UCSD-AML1 (cell line): ENCODE measurements around the gene BMI1.
"Not testable (repeated sequence)": the region's sequence is repeated elsewhere in the genome, so short reads cannot be mapped to it uniquely, and the experiment has no call there.

ENCODE experiments used
- DNase-seq: peaks from one replicate; lab custom pipeline; 2025; ENCODE audit not compliant: unreplicated experiment; lab: John Stamatoyannopoulos, UW

Gene BMI1

DNA sequence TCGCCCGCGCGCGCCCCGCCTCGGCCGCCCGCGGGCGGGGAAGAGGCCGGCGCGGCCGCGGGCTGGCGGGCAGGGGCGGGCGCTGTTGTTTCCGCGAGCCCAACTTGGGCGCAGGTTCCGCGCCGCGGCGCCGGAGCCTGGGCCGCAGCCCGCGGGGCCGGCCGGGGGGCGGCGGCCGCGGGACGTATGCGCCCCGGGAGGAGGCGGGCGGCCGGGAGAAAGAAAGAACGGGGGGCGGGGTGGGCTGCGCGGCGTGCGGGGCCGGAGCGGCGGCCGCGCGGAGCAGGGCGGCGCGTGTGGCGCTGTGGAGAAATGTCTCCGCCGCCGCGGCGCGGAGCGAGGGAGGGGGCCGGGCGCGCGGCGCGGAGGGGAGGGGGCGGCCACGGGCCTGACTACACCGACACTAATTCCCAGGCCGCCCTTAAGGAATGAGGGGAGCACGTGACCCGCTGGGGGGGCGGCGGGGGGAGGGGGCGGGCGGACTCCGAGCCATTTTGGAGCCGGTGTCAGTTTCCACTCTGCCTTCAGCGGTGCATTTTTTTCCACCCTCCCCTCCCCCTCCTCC lies at the start of gene BMI1:
Gene BMI1, plus strand, starts transcription at position 509 of the 565 bp plus-strand sequence. CDS start 5,351 bp downstream, outside the sequence.
- peak; percentile 80 for DNase-seq

DNA sequence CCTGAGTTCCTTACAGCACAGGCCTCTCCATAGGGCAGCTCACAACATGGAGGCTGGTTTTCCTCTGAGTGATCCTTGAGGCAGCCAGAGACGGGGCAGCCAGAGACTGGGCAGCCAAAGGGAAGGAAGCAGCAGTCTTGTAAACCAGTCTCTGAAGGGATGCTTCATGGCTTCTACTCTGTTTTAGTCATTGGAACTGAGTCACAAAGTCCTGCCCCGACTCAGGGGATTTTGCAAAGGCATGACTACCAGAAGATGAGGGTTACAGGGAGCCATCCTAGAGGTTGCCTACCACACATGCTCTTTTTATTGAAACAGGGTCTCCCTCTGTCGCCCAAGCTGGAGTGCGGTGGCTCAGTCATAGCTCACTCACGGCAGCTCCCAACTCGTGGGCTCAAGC lies 49.1 kb upstream of the BMI1 start:
- DNase-seq = no peak

DNA sequence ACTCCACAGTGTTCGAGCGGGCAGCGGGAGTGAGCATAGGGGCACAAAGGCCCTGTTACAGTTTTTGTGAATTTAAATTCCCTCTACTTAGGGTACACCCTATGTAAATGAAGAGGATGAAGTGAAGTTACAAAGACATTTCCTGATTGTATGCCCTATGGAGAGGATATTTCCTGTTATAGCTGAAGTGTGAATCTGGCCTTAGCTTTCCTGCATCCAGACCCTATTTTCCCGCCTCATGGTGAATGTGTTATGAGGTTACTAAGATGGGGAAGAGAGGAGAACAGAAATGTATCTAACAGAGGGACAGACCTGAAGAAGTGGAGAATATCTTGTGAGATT lies 42.5 kb upstream of the BMI1 start:
- no peak for DNase-seq

DNA sequence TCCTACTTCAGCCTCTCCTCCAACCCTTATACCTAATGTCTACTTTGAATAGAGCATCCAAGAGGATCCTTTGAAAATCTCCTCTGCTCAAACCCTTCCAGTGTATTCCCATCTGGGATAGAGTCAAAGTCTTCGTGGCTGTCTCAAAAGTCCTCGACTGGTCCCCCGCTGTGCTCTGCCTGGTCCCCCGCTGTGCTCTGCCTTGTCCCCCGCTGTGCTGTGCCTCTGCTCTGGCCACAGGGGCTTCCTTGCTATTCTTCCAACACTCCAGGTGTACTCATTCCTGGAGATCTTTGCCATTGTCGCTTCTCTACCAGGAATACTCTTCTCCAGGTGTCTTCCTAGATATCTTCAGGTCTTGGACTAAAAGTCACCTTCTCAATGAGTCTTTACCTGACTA lies 40.8 kb upstream of the BMI1 start:
- no peak for DNase-seq

DNA sequence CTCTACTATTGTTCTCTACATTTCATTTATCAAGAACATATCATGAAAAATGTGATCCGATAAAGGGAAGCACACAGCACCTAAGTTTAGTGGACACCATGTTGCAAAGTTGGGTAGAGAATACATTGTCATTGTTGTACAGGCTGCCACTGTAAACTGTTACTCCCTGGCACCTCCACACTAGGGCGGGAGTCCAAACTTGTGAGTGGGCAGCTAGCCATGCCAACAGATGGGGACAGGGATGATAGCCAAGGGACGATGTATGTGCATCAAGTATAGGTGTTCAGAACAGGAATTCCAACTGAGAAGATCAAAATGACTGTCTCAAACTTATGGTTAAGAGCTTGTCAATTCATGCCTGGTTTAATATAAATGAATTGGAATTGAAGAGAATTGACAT lies 35.8 kb upstream of the BMI1 start:
- no peak for DNase-seq

DNA sequence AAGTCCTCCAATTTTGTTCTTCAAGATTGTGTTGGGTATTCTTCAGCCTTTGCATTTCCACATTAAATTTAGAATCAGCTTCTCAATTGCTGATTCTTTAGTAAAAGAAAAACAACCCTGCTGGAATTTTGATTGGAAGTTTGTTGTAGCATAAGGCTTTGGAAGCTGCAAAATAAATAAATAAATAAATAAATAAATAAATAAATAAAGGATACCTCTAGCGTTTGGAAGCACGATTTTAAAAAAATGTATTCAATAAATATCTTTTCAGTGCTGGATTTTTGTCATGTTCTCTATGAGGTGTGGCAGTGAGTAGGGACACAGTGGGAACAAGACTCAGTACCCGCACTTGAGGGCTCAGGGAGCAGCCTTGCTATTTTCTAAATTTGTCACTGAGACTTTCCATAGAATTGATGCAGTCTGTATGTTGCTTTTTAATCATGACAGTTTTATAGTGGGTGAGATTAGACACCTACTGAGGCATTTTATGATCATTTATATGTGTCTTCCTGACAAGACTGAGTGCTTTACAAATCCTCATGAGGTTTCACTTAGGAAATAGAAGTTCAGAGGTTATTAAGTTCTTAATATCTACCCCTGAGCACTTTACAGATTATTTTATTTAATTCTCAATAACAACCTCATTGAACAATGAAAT lies 27.0 kb upstream of the BMI1 start:
- DNase-seq = no peak

DNA sequence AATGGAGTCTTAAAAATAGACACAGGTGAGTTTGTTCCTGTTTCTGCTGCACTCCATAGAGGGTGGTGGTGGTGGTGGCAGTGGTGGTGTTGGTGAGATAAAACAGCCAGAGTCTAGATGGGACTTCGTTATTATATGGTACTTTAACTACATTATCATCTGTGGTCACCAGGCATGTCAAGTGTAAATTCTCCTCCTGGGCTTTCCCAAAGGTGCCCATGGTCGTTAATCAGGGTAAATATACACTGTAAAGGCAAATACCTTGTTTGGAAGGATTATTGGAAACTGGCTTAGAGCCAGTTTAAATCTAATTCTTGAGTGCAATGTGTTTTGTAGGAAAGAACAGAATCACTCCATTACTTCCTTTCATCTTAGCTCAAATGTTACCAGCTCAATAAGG lies 26.2 kb upstream of the BMI1 start:
- DNase-seq = no peak

DNA sequence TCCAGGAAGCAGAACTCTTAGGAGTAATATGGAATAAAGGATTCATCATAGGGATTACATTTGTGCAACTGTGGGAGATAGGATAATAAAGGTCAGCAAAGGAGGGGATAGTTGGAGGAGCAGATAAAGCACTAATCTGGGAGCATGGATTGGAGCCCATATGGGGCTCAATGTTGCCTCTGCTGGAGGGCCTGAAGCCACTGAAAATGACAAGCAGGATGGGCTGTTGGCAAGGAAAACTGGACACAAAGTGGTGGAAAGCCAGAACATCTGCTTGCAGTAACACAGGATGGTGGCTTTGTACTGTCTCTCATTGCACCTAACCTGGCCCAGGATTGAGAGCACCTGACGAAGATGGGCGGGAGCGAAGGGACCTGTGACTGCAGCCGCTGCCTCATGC lies 19.7 kb upstream of the BMI1 start:
- DNase-seq = no peak

DNA sequence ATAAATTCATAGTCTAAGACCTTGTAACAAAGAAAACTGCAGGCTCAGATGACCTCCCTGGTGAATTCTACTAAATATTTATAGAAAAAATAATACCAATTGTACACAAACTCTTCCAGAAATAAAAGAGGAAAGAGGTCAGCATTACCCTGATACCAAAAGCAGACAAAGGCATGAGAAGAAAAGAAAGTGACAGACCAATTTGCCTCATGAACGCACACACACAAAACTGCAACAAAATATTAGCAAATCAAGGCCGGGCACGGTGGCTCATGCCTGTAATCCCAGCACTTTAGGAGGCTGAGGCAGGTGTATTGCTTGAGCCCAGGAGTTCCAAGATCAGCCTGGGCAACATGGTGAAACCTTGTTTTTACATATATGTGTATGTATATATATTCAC lies 17.4 kb upstream of the BMI1 start:
- no peak for DNase-seq

DNA sequence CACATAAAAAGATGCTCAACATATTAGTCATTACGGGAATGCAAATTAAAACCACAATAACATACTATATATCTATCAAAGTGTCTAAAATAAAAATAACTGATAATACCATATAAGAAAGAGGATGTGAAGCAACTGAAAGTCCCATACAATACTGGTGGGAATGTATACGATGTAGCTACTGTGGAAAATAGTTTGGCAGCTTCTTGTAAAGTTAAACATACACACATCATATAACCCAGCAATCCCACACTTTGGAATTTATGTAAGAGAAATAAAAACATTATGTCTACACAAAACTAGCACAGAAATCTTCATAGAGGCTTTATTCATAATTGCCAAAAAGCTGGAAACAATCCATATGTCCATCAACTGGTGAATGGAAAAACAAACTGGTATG lies 15.2 kb upstream of the BMI1 start:
- DNase-seq = no peak

DNA sequence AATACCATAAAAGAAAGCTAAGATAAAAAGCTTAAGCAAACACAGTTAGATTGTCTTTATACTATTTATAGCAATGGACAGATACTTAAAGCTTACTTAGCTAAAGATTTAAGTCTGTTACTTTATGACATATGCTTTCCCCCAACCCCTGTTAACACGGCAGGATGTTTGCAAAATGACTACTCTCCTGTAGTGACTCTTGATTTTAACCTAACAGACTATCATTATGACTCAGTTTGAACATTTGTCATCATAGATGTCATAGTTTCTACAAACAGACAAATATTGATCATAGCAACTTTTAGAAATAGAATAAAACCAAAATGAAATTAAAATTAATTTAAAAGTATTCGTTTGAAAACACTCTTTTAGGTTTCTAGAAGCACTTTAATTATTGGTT lies 12.5 kb upstream of the BMI1 start:
- DNase-seq = no peak

DNA sequence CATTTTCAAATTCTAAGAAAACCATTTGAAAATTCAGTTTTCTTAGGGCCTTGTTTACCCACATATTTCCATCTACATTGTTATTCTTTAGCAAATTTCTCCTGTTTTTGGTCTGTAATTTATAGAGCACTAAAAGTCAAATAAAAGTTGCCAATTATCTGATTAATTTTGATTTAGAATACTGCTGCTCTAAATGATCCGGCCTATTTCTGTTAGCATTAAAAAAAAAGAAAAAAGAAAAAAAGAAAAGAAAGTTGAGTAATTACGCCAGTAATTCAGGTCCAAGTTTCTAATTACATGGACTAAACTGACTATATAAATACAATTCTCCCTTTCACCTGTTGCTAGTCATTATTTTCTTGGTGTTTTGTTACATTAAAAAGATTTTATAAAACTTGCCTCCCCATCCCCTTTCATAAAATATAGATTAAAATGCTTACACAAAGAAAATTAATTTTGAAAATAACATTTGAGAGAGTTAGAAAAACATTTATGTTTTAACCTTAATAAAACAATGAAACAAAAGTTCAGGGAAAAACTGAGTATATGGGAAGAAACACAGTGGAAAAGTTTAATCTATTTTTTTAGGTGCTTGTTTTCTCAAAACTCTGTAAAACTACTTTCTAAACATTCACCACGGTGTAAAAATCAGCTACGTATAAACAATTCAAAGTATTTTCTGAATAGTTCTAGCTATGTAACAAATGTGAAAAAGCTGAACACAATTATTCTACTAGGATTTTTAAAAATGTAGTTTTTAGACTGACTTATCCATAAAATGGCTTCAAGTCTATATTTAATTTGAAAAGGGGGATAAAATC lies 11.5 kb upstream of the BMI1 start:
- DNase-seq = no peak

DNA sequence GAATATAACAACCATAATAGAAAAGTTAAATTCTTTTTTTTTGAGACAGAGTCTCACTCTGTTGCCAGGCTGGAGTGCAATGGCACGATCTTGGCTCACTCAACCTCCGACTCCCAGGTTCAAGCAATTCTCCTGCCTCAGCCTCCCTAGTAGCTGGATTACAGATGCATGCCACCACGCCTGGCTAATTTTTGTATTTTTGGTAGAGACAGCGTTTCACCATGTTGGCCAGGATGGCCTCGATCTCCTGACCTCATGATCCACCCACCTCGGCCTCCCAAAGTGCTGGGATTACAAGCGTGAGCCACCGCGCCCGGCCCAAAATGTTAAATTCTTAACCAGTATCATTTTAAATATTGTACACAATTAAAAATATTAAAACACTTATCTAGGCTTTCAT lies 10.9 kb upstream of the BMI1 start:
- DNase-seq = not testable (repeated sequence)

DNA sequence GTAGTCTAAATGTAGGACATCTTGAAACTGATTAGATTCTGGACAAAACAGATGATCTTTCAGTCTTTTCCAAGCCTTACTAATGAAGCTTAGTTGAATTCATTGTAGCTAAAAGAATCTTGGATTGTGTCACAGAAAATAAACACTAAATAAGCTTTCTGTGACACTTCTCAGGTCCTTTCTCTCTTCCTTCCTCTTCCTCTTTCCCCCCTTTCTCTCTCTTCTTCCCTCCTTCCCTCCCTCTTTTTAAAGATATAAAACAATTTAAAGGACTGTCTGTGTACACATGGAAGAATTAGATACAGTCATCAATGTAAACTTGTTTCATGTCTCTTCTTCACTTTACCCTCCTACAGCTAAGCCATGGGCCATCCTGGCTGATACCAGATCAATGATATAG lies 10.0 kb upstream of the BMI1 start:
- DNase-seq = no peak

DNA sequence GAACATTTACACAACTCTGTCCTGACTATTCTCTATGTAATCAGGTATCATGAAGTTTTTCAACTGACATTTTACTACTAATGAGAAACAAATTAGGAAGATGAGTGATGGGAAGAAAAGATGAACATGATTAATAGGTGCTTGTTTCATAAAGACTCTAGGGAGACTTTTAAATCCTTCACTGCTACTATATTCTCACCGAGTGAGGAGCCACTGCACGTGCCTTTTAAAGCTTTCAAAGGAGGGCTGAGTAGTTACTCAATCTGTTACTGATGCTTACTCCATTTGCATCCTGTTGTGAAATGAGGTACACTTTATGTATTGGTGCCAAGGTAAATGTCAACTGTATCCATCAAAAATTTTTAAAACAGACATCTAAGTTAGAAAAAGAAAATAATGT lies 6.0 kb upstream of the BMI1 start:
- DNase-seq = no peak

DNA sequence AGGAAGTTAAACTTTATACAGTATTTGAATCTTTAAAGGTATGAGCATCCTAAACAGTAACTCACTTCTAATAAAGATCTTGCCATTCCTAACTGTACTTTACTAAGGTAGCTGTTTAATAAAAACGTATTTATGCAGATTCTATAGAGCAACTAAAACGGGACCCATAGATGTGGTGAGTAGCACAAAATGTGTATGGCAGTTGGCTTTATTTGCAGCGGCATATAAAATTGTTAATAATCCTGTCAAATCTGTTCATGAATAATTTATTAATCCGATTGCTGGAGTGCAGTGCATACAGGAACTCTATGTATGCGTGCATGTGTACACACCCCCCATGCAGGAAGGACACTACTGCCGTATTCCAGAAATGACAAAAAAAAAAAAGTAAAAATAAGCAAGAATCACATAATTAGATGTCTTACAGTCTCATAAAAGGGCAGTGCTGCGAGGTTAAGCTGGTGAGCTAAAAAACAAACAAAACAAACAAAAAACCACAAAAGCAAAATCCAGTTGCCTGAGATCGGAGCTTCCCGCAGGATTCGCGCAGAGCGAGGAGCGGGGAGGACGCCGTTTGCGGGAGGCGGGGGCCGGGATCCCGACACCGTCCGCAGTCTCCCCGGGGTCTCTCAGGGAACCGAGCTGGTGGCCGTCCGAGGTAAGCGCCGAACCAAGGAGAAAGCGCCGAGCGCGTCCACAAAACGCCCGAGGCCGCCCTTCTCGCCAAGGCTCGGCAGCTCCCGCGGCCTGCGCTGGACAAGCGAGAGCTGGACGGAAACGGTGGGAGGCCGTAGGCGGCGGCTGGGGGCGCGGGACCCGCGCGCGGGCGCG lies 5.2 kb upstream of the BMI1 start:
- DNase-seq = no peak

DNA sequence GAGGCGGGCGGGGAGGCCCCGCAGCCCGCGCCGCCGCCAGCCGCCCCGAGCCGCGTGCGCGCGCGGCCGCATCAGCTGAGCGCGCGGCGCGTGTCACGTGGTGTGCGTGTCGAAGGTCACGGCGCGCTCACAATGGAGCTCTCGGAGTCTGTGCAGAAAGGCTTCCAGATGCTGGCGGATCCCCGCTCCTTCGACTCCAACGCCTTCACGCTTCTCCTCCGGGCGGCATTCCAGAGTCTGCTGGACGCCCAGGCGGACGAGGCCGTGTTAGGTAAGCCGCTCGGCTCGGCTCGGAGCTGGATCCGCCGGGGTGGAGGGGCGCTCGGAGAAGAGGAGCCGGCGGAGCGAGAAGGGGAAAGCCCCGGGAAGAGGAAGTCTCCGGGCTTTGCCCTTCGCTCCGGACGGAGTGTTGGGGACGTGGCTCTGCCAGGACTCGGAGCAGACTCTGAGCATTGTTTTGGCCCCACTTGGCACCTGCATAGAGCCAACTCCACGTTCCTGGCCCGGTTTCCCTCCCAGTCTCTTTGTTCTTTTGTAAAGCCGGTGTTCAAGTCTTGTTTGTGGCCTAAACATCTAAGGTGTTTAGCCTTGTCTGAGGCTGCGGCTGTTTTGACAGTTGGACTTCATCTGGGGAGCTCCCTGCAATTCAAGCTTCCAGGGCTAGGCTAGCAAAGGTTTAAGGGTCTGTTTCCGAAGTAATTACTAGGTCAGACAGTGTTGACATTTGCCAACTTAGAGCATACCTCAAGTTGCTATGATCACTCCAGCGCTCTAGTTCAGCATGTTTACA lies 4.4 kb upstream of the BMI1 start, which contains the start of gene COMMD3:
Gene COMMD3, plus strand, starts transcription at position 103 of the 790 bp plus-strand sequence. Its CDS starts 30 bp downstream, at position 133.
- DNase-seq = peak; percentile 91

DNA sequence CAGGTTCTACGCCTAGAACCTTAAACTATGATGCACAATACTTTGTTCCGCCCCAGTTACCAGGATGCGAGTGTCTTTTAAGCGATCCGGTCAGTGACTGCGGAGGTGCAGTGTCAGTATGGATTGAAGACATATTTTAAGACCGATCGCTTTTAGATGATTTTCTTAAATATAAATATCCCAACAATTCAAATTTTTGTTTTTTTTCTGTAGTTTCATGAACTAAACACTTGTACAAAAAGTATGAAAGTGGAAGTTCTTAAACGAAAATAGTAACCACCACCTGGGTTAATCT lies 3.9 kb upstream of the BMI1 start:
- no peak for DNase-seq

DNA sequence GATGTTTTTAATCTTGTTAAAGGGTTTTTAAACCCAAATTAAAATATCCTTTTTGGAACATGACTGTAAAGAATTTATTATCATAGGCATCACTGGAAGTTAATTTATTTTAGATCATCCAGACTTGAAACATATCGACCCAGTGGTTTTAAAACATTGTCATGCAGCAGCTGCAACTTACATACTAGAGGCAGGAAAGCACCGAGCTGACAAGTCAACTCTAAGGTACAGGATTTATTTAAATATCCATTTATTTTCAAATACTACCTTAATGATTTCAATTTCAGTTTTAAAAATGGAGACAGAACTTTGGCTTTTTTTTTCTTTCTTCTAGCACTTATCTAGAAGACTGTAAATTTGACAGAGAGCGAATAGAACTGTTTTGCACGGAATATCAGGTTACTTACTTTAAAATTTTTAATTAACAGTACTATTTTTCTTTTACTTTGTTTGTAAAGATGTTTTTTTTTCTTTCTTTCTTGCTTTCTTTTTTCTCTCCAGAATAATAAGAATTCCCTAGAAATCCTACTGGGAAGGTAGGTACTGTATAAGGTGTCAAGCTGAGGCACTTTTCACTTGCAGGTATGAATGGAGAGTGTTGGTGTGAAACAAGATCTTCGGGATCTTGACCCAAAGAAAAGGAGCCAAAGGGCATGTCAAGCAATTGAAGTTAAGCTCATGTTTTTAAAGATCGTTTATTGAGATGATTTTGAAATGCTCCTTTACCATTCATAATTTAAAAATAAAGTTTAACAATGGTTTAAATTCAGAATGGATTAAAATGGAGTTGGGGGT lies 2.9 kb upstream of the BMI1 start:
- DNase-seq = no peak

DNA sequence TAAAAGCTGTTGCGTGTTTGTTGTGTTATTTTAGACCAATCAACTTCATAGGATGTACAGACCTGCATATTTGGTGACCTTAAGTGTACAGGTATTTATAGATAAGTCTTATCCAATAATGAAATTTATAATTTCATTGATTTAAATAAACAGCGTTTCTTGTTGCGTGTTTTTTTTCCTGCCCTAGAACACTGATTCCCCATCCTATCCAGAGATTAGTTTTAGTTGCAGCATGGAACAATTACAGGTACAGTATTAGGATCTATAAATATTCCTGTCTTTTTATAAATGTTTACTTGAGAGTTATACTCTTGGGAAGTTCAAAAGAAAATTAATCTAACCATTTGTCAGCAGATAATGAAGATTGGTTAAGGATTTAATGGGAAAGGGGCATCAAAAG lies 2.1 kb upstream of the BMI1 start:
- no peak for DNase-seq
